HG02623 (cell line): ENCODE results near the gene MACROH2A2.
"Not testable (repeated sequence)": the region's sequence is repeated elsewhere in the genome, so short reads cannot be mapped to it uniquely, and the experiment has no call there.

Source experiments
- ATAC-seq: cut with Tn5 transposase; IDR thresholded peaks from one replicate; pipeline ENCODE4 v1.9.1; 2021; ENCODE audit warnings: moderate library complexity; ENCODE audit not compliant: unreplicated experiment

MACROH2A2 gene

GRCh38 chr10:70148516-70148915 is 95.9 kb downstream of the MACROH2A2 start:
- ATAC-seq: no peak

DNA sequence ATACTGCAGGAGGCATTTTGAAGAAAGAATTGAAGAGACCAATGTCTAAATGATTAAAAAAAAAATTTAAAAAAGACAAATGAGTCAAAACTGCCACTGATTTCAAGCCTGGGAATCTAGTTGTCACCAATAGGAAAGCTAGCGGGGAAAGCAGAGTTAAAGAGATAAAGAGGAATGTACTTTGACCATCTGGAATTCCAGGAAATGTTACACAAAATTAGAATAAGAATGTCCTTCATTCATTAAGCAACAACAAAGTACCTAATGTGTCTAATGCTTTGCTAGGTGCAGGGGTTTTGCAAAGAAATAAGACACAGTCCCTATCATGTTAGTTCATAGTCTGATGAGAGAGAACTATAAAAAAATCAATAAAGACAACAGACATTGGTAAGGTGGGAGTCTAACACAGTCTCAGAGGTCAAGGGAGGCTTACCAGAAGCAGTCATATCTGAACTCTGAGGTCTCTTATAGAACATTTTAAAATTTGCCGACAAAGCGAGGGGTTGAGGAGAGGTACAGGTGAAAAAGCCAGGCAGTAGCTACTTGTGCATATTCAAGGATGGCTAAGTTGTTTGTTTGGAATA is 102.7 kb downstream of the MACROH2A2 start:
- ATAC-seq: no peak

DNA sequence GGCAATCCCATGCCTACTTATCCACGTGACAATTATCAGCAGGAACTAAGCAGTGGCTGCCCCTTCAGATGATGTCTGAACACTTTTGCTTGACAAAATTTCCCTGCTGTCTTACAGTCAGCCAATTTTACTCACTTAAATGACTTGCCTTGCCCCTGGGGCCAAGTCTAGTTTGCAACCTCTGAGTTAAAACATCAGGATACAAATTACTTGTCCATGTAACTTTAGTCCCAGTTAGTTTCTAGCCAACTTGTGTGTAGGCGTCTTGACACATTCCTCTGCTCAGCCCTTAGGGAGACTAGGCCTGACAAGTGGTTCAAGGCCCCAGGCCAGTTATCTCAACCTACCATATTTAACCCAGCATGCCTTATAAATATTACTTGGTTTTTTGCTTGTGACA is 105.5 kb downstream of the MACROH2A2 start:
- no peak for ATAC-seq

DNA sequence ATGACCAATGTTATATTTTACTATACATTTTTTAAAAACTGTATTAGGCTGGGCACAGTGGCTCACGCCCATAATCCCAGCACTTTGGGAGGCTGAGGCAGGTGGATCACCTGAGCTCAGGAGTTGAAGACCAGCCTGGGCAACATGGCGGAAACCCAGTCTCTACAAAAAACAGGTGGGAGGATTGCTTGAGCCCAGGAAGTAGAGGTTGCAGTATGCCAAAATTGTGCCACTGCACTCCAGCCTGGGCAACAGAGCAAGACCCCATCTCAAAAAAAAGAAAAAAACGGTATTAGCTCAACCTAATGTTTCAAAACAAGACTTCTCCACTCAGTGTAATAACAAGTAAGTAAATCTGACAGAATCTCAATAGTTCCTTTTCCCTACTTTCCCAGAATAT is 106.7 kb downstream of the MACROH2A2 start:
- not testable (repeated sequence) for ATAC-seq

- ATAC-seq: no peak
These were observed 108.2 kb downstream of the MACROH2A2 start for GRCh38 chr10:70160798-70161197.
